Activated CD4-positive, alpha-beta T cell treated with anti-CD3 and anti-CD28 coated beads for 36 hours (primary cell): ENCODE results near the gene LRMDA. TPM values are rescaled to one million over a fixed set of nuclear protein-coding genes. Genes with fewer than 3 reads are reported as not detected.

ENCODE experiments used
- ATAC-seq: fragments of 200-7000 bp; cut with Tn5 transposase; one replicate; pipeline ENCODE4 v1.10.0; 2021; ENCODE audit warnings: mild to moderate bottlenecking, moderate library complexity
- CTCF ChIA-PET: fragments of 350-600 bp; sonication (Branson Sonifier 250); formaldehyde crosslinking; loops from one replicate; lab custom pipeline; 2021; ENCODE audit warnings: antibody characterized with exemption; lab: Charles Lee
- POLR2A ChIA-PET: fragments of 350-600 bp; sonication (Branson Sonifier 250); formaldehyde crosslinking; loops from one replicate; lab custom pipeline; 2021; ENCODE audit warnings: antibody characterized with exemption, inconsistent platforms; lab: Charles Lee
- DNase-seq: peaks from one replicate; pipeline ENCODE4 v3.0.0-alpha.2; 2020
- H3K27ac Mint-ChIP-seq: one replicate; pipeline ENCODE4 v1.8.0; 2021; ENCODE audit warnings: mixed read lengths
- H3K27me3 Mint-ChIP-seq: one replicate; pipeline ENCODE4 v1.8.0; 2021; ENCODE audit warnings: mixed read lengths
- H3K36me3 Mint-ChIP-seq: one replicate; pipeline ENCODE4 v1.8.0; 2021; ENCODE audit warnings: low read depth, mixed read lengths
- H3K4me1 Mint-ChIP-seq: one replicate; pipeline ENCODE4 v1.8.0; 2021; ENCODE audit warnings: mixed read lengths
- H3K4me3 Mint-ChIP-seq: one replicate; pipeline ENCODE4 v1.8.0; 2021; ENCODE audit warnings: mild to moderate bottlenecking, moderate library complexity, mixed read lengths
- H3K9me3 Mint-ChIP-seq: one replicate; pipeline ENCODE4 v1.8.0; 2021; ENCODE audit warnings: low read depth, mixed read lengths
- intact Hi-C, 2 experiments: fragments of 100-400 bp; cut with DNase I in 1 of 2; cut with micrococcal nuclease in 1 of 2; formaldehyde crosslinking; loops; one replicate each; pipeline versions ENCODE4 v1.14.2 to v1.15.1; 2022 to 2024; cut with DNase I, micrococcal nuclease
- total RNA-seq, 2 experiments: library from RNA; stranded (reverse); gene quantifications; one replicate each; pipeline ENCODE4 v1.2.3, GENCODE V29; 2021

Gene LRMDA
- total RNA-seq, 2 experiments from 2014 or later = not detected

GRCh38 chr10:76411729-76412435, 980.5 kb downstream of the LRMDA start:
- no peaks in the 10 kb centered on the region for H3K4me1 Mint-ChIP-seq
- no peak overlapping the region for H3K27ac Mint-ChIP-seq

GRCh38 chr10:76415554-76415953, 984.1 kb downstream of the LRMDA start:
- no peaks in the 10 kb centered on the region for H3K27me3 Mint-ChIP-seq
- H3K4me1 Mint-ChIP-seq = no peaks in the 10 kb centered on the region
- DNase-seq (no peak), ATAC-seq (no peak)
- peaks cover 3% of the 10 kb centered on the region for H3K9me3 Mint-ChIP-seq
- ChIA-PET POLR2A (no interaction called here), CTCF (no interaction called here)
- H3K36me3 Mint-ChIP-seq = no peaks in the 10 kb centered on the region
- H3K27ac Mint-ChIP-seq = no peak overlapping the region
- intact Hi-C loops = no loop called here
- H3K4me3 Mint-ChIP-seq = no peak overlapping the region

More at GRCh38 chr10:76411729-76412435, 980.5 kb downstream of the LRMDA start:
- ATAC-seq = no peak
- no peak for DNase-seq
- Mint-ChIP-seq H3K27me3 (no peaks in the 10 kb centered on the region), H3K36me3 (no peaks in the 10 kb centered on the region), H3K9me3 (peaks cover 3% of the 10 kb centered on the region), H3K4me3 (no peak overlapping the region)
- POLR2A ChIA-PET = no interaction called here
- CTCF ChIA-PET = no interaction called here
- intact Hi-C loops = no loop called here

- Mint-ChIP-seq H3K4me1 (no peaks in the 10 kb centered on the region), H3K4me3 (no peak overlapping the region), H3K36me3 (no peaks in the 10 kb centered on the region), H3K27ac (no peak overlapping the region), H3K27me3 (no peaks in the 10 kb centered on the region), H3K9me3 (peaks cover 3% of the 10 kb centered on the region)
- ATAC-seq (no peak), DNase-seq (no peak)
- POLR2A ChIA-PET = no interaction called here
- intact Hi-C loops = no loop called here
- CTCF ChIA-PET = no interaction called here
Measured at GRCh38 chr10:76416642-76417041, 985.2 kb downstream of the LRMDA start.

GRCh38 chr10:76420725-76421124, 989.3 kb downstream of the LRMDA start:
- Mint-ChIP-seq H3K27me3 (no peaks in the 10 kb centered on the region), H3K4me3 (no peak overlapping the region), H3K9me3 (no peaks in the 10 kb centered on the region), H3K36me3 (no peaks in the 10 kb centered on the region), H3K4me1 (no peaks in the 10 kb centered on the region), H3K27ac (no peak overlapping the region)
- ChIA-PET CTCF (no interaction called here), POLR2A (no interaction called here)
- no peak for ATAC-seq
- no peak for DNase-seq
- intact Hi-C loops = no loop called here

- no peaks in the 10 kb centered on the region for H3K4me1 Mint-ChIP-seq
- no peaks in the 10 kb centered on the region for H3K36me3 Mint-ChIP-seq
- POLR2A ChIA-PET = no interaction called here
- intact Hi-C loops = no loop called here
- H3K9me3 Mint-ChIP-seq = no peaks in the 10 kb centered on the region
- CTCF ChIA-PET = no interaction called here
- H3K27me3 Mint-ChIP-seq = no peaks in the 10 kb centered on the region
- no peak for DNase-seq
- ATAC-seq = no peak
- H3K27ac Mint-ChIP-seq = no peak overlapping the region
- no peak overlapping the region for H3K4me3 Mint-ChIP-seq
Measured at GRCh38 chr10:76422769-76423168, 991.3 kb downstream of the LRMDA start.

GRCh38 chr10:76428551-76429367, 997.3 kb downstream of the LRMDA start:
- H3K4me3 Mint-ChIP-seq = no peak overlapping the region
- ChIA-PET POLR2A (no interaction called here), CTCF (no interaction called here)
- no peaks in the 10 kb centered on the region for H3K9me3 Mint-ChIP-seq
- H3K36me3 Mint-ChIP-seq = no peaks in the 10 kb centered on the region
- DNase-seq (no peak), ATAC-seq (no peak)
- intact Hi-C loops = no loop called here
- H3K27ac Mint-ChIP-seq = no peak overlapping the region
- H3K4me1 Mint-ChIP-seq = no peaks in the 10 kb centered on the region
- peaks cover 2% of the 10 kb centered on the region for H3K27me3 Mint-ChIP-seq

- Mint-ChIP-seq H3K9me3 (no peaks in the 10 kb centered on the region), H3K4me3 (no peak overlapping the region), H3K27me3 (peaks cover 2% of the 10 kb centered on the region), H3K27ac (no peak overlapping the region), H3K36me3 (no peaks in the 10 kb centered on the region), H3K4me1 (no peaks in the 10 kb centered on the region)
- intact Hi-C loops = no loop called here
- no peak for DNase-seq
- no peak for ATAC-seq
- ChIA-PET POLR2A (no interaction called here), CTCF (interaction anchor here (2.0 kb wide), 1 partner anchor 14 kb away, joined by 4 read pairs; no protein-coding TSS in a partner anchor)
Measured at GRCh38 chr10:76429368-76430060, 998.1 kb downstream of the LRMDA start.

- no peak overlapping the region for H3K27ac Mint-ChIP-seq
- no peaks in the 10 kb centered on the region for H3K36me3 Mint-ChIP-seq
- intact Hi-C loops = no loop called here
- CTCF ChIA-PET = interaction anchor here (2.0 kb wide), 1 partner anchor 13 kb away, joined by 4 read pairs; no protein-coding TSS in a partner anchor
- no peaks in the 10 kb centered on the region for H3K9me3 Mint-ChIP-seq
- H3K4me1 Mint-ChIP-seq = no peaks in the 10 kb centered on the region
- DNase-seq (no peak), ATAC-seq (no peak)
- no peak overlapping the region for H3K4me3 Mint-ChIP-seq
- POLR2A ChIA-PET = interaction anchor here (0.6 kb wide), 1 partner anchor 542 kb away, joined by 4 read pairs; no protein-coding TSS in a partner anchor
- H3K27me3 Mint-ChIP-seq = peaks cover 2% of the 10 kb centered on the region
Measured at GRCh38 chr10:76430061-76430645, 998.7 kb downstream of the LRMDA start.

GRCh38 chr10:76432016-76433012, 1000.9 kb downstream of the LRMDA start:
- Mint-ChIP-seq H3K36me3 (no peaks in the 10 kb centered on the region), H3K4me1 (no peaks in the 10 kb centered on the region), H3K27ac (no peak overlapping the region), H3K27me3 (peaks cover 2% of the 10 kb centered on the region), H3K9me3 (no peaks in the 10 kb centered on the region), H3K4me3 (no peak overlapping the region)
- intact Hi-C loops = no loop called here
- ATAC-seq (no peak), DNase-seq (no peak)
- ChIA-PET CTCF (no interaction called here), POLR2A (no interaction called here)

GRCh38 chr10:76433161-76434005, 1002.0 kb downstream of the LRMDA start:
- Mint-ChIP-seq H3K9me3 (no peaks in the 10 kb centered on the region), H3K4me3 (no peak overlapping the region), H3K4me1 (no peaks in the 10 kb centered on the region), H3K36me3 (no peaks in the 10 kb centered on the region), H3K27ac (no peak overlapping the region), H3K27me3 (peaks cover 2% of the 10 kb centered on the region)
- ChIA-PET POLR2A (no interaction called here), CTCF (no interaction called here)
- DNase-seq (no peak), ATAC-seq (no peak)
- intact Hi-C loops = no loop called here
